ENCODE measurements around the gene UTP3.
"Not testable (repeated sequence)": the region's sequence is repeated elsewhere in the genome, so short reads cannot be mapped to it uniquely, and the experiment has no call there.

The UTP3 gene

GRCh38 chr4:70687821-70688794 is at the start of gene UTP3:
TSS of gene UTP3 (plus strand) at chr4:70688532. CDS start at chr4:70688678, 146 bp downstream.
- DNase-seq (ENCODE audit: low read depth): peak; percentile 87

GRCh38 chr4:70640192-70640591 is 48.1 kb upstream of the UTP3 start:
- DNase-seq (ENCODE audit: low read depth): no peak

- not testable (repeated sequence) for DNase-seq (ENCODE audit: low read depth)
These were observed 37.6 kb upstream of the UTP3 start for GRCh38 chr4:70650741-70651140.

GRCh38 chr4:70651864-70652506 is 36.3 kb upstream of the UTP3 start:
- DNase-seq (ENCODE audit: low read depth): no peak

- DNase-seq (ENCODE audit: low read depth): no peak
These were observed 33.7 kb upstream of the UTP3 start for GRCh38 chr4:70654605-70655011.

GRCh38 chr4:70657326-70657725 is 31.0 kb upstream of the UTP3 start:
- no peak for DNase-seq (ENCODE audit: low read depth)

GRCh38 chr4:70658418-70658817 is 29.9 kb upstream of the UTP3 start:
- no peak for DNase-seq (ENCODE audit: low read depth)

- no peak for DNase-seq (ENCODE audit: low read depth)
These were observed 28.2 kb upstream of the UTP3 start for GRCh38 chr4:70660106-70660505.

- DNase-seq (ENCODE audit: low read depth): not testable (repeated sequence)
These were observed 26.9 kb upstream of the UTP3 start for GRCh38 chr4:70661309-70661922.

GRCh38 chr4:70666369-70666768 is 22.0 kb upstream of the UTP3 start, which contains the start of gene JCHAIN:
TSS of gene JCHAIN (minus strand) at chr4:70666508. CDS start at chr4:70666490, 18 bp downstream.
- no peak for DNase-seq (ENCODE audit: low read depth)

GRCh38 chr4:70667740-70668535 is 20.4 kb upstream of the UTP3 start:
- no peak for DNase-seq (ENCODE audit: low read depth)

GRCh38 chr4:70670332-70671014 is 17.9 kb upstream of the UTP3 start:
- DNase-seq (ENCODE audit: low read depth): no peak

- no peak for DNase-seq (ENCODE audit: low read depth)
These were observed 17.2 kb upstream of the UTP3 start for GRCh38 chr4:70671091-70671490.

- no peak for DNase-seq (ENCODE audit: low read depth)
These were observed 14.1 kb upstream of the UTP3 start for GRCh38 chr4:70674191-70674590.

GRCh38 chr4:70674731-70675130 is 13.6 kb upstream of the UTP3 start:
- DNase-seq (ENCODE audit: low read depth): no peak

- no peak for DNase-seq (ENCODE audit: low read depth)
These were observed 11.7 kb upstream of the UTP3 start for GRCh38 chr4:70676554-70677090.

GRCh38 chr4:70678383-70678999 is 9.8 kb upstream of the UTP3 start:
- DNase-seq (ENCODE audit: low read depth): no peak

GRCh38 chr4:70680934-70681333 is 7.4 kb upstream of the UTP3 start:
- no peak for DNase-seq (ENCODE audit: low read depth)

GRCh38 chr4:70681704-70682103 is 6.6 kb upstream of the UTP3 start:
- no peak for DNase-seq (ENCODE audit: low read depth)

- not testable (repeated sequence) for DNase-seq (ENCODE audit: low read depth)
These were observed 6.2 kb upstream of the UTP3 start for GRCh38 chr4:70682142-70682541.
